ENCODE data around the gene GNB1. TPM values are rescaled to one million over a fixed set of nuclear protein-coding genes. Genes with fewer than 3 reads are reported as not detected.

GNB1 gene
- total and polyA plus RNA-seq, 9 of the 15 experiments (the other 6 are each of a cell fraction or from before 2014, with no cell fraction given), result 34.3 to 388 (median 114) TPM

DNA sequence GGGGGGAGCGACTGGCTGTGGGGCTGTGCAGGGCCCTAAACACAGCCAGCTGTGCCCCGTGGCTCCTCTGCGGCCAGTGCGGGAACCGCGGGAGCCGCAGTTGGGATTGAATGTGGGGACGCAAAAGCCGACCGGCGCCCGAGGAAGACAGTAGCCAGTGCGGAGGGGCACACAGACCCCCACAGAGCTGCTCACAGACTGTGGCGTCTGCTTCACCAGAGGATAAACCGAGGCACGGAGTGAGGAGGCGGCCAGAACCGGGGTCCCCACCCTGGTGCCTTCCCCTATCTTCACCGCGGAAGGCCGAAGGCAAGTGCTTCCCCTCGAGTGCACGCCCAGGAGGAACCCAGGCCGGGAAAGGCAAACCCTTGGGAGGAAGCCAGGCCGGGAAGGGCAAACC lies 36.9 kb upstream of the GNB1 start (continued):
- TF ChIP-seq, protein P1, sequence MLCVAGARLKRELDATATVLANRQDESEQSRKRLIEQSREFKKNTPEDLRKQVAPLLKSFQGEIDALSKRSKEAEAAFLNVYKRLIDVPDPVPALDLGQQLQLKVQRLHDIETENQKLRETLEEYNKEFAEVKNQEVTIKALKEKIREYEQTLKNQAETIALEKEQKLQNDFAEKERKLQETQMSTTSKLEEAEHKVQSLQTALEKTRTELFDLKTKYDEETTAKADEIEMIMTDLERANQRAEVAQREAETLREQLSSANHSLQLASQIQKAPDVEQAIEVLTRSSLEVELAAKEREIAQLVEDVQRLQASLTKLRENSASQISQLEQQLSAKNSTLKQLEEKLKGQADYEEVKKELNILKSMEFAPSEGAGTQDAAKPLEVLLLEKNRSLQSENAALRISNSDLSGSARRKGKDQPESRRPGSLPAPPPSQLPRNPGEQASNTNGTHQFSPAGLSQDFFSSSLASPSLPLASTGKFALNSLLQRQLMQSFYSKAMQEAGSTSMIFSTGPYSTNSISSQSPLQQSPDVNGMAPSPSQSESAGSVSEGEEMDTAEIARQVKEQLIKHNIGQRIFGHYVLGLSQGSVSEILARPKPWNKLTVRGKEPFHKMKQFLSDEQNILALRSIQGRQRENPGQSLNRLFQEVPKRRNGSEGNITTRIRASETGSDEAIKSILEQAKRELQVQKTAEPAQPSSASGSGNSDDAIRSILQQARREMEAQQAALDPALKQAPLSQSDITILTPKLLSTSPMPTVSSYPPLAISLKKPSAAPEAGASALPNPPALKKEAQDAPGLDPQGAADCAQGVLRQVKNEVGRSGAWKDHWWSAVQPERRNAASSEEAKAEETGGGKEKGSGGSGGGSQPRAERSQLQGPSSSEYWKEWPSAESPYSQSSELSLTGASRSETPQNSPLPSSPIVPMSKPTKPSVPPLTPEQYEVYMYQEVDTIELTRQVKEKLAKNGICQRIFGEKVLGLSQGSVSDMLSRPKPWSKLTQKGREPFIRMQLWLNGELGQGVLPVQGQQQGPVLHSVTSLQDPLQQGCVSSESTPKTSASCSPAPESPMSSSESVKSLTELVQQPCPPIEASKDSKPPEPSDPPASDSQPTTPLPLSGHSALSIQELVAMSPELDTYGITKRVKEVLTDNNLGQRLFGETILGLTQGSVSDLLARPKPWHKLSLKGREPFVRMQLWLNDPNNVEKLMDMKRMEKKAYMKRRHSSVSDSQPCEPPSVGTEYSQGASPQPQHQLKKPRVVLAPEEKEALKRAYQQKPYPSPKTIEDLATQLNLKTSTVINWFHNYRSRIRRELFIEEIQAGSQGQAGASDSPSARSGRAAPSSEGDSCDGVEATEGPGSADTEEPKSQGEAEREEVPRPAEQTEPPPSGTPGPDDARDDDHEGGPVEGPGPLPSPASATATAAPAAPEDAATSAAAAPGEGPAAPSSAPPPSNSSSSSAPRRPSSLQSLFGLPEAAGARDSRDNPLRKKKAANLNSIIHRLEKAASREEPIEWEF (CRISPR knock-in tag; IDR thresholded peaks at IDR 0.05), result no peak
- no peak for TF ChIP-seq ZFP1 (CRISPR knock-in tag; IDR thresholded peaks at IDR 0.05)
- no peak for TF ChIP-seq POLR2B (IDR thresholded peaks at IDR 0.05; ENCODE audit: low read depth, partially characterized antibody)
- TF ChIP-seq, protein P2, sequence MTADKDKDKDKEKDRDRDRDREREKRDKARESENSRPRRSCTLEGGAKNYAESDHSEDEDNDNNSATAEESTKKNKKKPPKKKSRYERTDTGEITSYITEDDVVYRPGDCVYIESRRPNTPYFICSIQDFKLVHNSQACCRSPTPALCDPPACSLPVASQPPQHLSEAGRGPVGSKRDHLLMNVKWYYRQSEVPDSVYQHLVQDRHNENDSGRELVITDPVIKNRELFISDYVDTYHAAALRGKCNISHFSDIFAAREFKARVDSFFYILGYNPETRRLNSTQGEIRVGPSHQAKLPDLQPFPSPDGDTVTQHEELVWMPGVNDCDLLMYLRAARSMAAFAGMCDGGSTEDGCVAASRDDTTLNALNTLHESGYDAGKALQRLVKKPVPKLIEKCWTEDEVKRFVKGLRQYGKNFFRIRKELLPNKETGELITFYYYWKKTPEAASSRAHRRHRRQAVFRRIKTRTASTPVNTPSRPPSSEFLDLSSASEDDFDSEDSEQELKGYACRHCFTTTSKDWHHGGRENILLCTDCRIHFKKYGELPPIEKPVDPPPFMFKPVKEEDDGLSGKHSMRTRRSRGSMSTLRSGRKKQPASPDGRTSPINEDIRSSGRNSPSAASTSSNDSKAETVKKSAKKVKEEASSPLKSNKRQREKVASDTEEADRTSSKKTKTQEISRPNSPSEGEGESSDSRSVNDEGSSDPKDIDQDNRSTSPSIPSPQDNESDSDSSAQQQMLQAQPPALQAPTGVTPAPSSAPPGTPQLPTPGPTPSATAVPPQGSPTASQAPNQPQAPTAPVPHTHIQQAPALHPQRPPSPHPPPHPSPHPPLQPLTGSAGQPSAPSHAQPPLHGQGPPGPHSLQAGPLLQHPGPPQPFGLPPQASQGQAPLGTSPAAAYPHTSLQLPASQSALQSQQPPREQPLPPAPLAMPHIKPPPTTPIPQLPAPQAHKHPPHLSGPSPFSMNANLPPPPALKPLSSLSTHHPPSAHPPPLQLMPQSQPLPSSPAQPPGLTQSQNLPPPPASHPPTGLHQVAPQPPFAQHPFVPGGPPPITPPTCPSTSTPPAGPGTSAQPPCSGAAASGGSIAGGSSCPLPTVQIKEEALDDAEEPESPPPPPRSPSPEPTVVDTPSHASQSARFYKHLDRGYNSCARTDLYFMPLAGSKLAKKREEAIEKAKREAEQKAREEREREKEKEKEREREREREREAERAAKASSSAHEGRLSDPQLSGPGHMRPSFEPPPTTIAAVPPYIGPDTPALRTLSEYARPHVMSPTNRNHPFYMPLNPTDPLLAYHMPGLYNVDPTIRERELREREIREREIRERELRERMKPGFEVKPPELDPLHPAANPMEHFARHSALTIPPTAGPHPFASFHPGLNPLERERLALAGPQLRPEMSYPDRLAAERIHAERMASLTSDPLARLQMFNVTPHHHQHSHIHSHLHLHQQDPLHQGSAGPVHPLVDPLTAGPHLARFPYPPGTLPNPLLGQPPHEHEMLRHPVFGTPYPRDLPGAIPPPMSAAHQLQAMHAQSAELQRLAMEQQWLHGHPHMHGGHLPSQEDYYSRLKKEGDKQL (CRISPR knock-in tag; IDR thresholded peaks at IDR 0.05; ENCODE audit: borderline replicate concordance), result no peak
